Measurements from ENCODE around the gene XAGE2. TPM values are rescaled to one million over a fixed set of nuclear protein-coding genes. Genes with fewer than 3 reads are reported as not detected.

The XAGE2 gene
- polyA plus RNA-seq, 3 donors, result not detected

DNA sequence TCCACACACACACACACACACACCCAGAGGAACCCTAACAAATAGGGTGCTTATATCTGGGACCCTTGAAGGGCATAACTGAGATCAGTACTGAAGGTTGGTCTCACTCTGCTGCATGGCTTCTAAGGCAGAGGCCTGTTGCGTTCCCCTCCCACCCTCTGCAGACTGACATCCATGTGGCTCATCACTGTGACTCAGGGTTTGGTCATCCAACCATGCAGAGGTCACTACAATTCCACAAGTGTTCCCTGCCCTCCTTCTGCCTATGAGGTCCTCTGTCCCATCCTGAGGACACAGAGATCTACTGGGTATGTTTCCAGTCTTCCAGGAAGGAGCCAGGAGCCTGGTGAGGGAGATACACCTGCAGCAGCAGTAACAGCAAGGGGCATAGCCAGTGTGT, 55.8 kb downstream of the XAGE2 start:
- no peak overlapping the region for H3K27ac Mint-ChIP-seq
- TF ChIP-seq, protein P1, sequence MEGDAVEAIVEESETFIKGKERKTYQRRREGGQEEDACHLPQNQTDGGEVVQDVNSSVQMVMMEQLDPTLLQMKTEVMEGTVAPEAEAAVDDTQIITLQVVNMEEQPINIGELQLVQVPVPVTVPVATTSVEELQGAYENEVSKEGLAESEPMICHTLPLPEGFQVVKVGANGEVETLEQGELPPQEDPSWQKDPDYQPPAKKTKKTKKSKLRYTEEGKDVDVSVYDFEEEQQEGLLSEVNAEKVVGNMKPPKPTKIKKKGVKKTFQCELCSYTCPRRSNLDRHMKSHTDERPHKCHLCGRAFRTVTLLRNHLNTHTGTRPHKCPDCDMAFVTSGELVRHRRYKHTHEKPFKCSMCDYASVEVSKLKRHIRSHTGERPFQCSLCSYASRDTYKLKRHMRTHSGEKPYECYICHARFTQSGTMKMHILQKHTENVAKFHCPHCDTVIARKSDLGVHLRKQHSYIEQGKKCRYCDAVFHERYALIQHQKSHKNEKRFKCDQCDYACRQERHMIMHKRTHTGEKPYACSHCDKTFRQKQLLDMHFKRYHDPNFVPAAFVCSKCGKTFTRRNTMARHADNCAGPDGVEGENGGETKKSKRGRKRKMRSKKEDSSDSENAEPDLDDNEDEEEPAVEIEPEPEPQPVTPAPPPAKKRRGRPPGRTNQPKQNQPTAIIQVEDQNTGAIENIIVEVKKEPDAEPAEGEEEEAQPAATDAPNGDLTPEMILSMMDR (IDR thresholded peaks at IDR 0.05), result no peak
- Histone ChIP-seq H3K9me3 (replicated peaks in 1 of 2; ENCODE audit: control insufficient read depth in 1 of 2, insufficient read depth in 1 of 2, low read length in 2 of 2) (no peaks in the 10 kb centered on the region), H3K4me3 (replicated peaks in 1 of 3; ENCODE audit: low read depth in 2 of 3, low read length in 3 of 3) (no peak overlapping the region), H3K27ac (ENCODE audit: low read depth in 1 of 2, low read length in 2 of 2) (no peak overlapping the region), H3K4me1 (ENCODE audit: control insufficient read depth in 1 of 2, insufficient read depth in 2 of 2, low read length in 2 of 2) (no peaks in the 10 kb centered on the region), H4K20me1 (ENCODE audit: insufficient read depth, low read length) (no peaks in the 10 kb centered on the region), H2AFZ (ENCODE audit: insufficient read depth, low read depth, low read length, poor library complexity, severe bottlenecking) (no peak overlapping the region), H3K36me3 (replicated peaks in 1 of 2; ENCODE audit: control insufficient read depth in 1 of 2, insufficient read depth in 2 of 2, low read length in 2 of 2) (no peaks in the 10 kb centered on the region), H3K4me2 (replicated peaks; ENCODE audit: extremely low read depth, low read length, poor library complexity, severe bottlenecking) (no peak overlapping the region), H3K9ac (ENCODE audit: insufficient read depth, low read length, poor library complexity, severe bottlenecking) (no peak overlapping the region), H3K27me3 (ENCODE audit: control insufficient read depth in 2 of 2, insufficient read depth in 2 of 2, low read length in 2 of 2) (peaks cover 0 to 2% of the 10 kb centered on the region in 2 donors), H3K79me2 (ENCODE audit: insufficient read depth, low read length) (no peaks in the 10 kb centered on the region)
- peaks cover 0 to 2% (median 0%) of the 10 kb centered on the region in 7 donors for H3K9me3 Mint-ChIP-seq
- H3K36me3 Mint-ChIP-seq, result no peaks in the 10 kb centered on the region
- no peaks in the 10 kb centered on the region for H3K4me1 Mint-ChIP-seq
- H3K27me3 Mint-ChIP-seq (ENCODE audit: low read depth in 3 of 3), result peaks cover 0 to 9% (median 2%) of the 10 kb centered on the region in 3 donors
- no peak for DNase-seq
- H3K4me3 Mint-ChIP-seq, result no peak overlapping the region
- intact Hi-C loops (cut with micrococcal nuclease), result no loop called here
- WGBS (ENCODE audit: insufficient coverage), result no CpG with 5 or more reads among the region's 1 CpG

Small RNAs within 50 kb of the gene (small RNA-seq; reads per million reads assigned to genes)
- not detected for gene MIR8088 (ENCODE audit: insufficient read length, low read depth)

Other genes starting within 250 kb of the XAGE2 start
- not detected for gene MAGED4, start 184.1 kb upstream of the XAGE2 start, polyA plus RNA-seq
- not detected for gene XAGE1A, start 126.8 kb downstream of the XAGE2 start, polyA plus RNA-seq
- gene XAGE1B, start 148.0 kb downstream of the XAGE2 start, polyA plus RNA-seq, result not detected